ENCODE data around the gene CHD2. TPM values are rescaled to one million over a fixed set of nuclear protein-coding genes. Genes with fewer than 3 reads are reported as not detected.

Gene CHD2
- total RNA-seq, 1 experiment from 2014 or later = 85.0 TPM

- peak in 1 of 2 experiments; percentile 19 for DNase-seq
- Histone ChIP-seq H3K4me3 (ENCODE audit: low read depth, low read length) (no peak overlapping the region), H3K4me1 (no peaks in the 10 kb centered on the region), H3K36me3 (ENCODE audit: control insufficient read depth, insufficient read depth, low read length) (no peaks in the 10 kb centered on the region), H3K9me3 (no peaks in the 10 kb centered on the region), H3K27me3 (replicated peaks; ENCODE audit: control insufficient read depth, insufficient read depth, low read length) (no peaks in the 10 kb centered on the region)
- no TSS peak for BruUV-seq (replicated peaks)
- Mint-ChIP-seq H3K4me1 (ENCODE audit: low read depth, unreplicated experiment) (peaks cover 13% of the 10 kb centered on the region), H3K4me3 (ENCODE audit: unreplicated experiment) (no peak overlapping the region), H3K36me3 (ENCODE audit: insufficient read depth, unreplicated experiment) (peaks cover 32% of the 10 kb centered on the region), H3K9me3 (ENCODE audit: unreplicated experiment) (no peaks in the 10 kb centered on the region), H3K27ac (ENCODE audit: unreplicated experiment) (no peak overlapping the region), H3K27me3 (ENCODE audit: insufficient read depth, unreplicated experiment) (no peaks in the 10 kb centered on the region)
- intact Hi-C loops (cut with micrococcal nuclease; ENCODE audit: unreplicated experiment) = loop anchor here (5.0 to 10.0 kb wide), 2 partner anchors 580 to 943 kb away; no protein-coding TSS in a partner anchor
- TF ChIP-seq CTCF (IDR thresholded peaks at IDR 0.05; ENCODE audit: insufficient read depth in 1 of 2, low read depth in 1 of 2, low read length in 1 of 2, severe bottlenecking in 1 of 2, unreplicated experiment in 1 of 2) = no peak
- ChIA-PET CTCF (no interaction called here), POLR2A (no interaction called here)
Measured at GRCh38 chr15:93034512-93034911, 134.4 kb downstream of the CHD2 start.

DNA sequence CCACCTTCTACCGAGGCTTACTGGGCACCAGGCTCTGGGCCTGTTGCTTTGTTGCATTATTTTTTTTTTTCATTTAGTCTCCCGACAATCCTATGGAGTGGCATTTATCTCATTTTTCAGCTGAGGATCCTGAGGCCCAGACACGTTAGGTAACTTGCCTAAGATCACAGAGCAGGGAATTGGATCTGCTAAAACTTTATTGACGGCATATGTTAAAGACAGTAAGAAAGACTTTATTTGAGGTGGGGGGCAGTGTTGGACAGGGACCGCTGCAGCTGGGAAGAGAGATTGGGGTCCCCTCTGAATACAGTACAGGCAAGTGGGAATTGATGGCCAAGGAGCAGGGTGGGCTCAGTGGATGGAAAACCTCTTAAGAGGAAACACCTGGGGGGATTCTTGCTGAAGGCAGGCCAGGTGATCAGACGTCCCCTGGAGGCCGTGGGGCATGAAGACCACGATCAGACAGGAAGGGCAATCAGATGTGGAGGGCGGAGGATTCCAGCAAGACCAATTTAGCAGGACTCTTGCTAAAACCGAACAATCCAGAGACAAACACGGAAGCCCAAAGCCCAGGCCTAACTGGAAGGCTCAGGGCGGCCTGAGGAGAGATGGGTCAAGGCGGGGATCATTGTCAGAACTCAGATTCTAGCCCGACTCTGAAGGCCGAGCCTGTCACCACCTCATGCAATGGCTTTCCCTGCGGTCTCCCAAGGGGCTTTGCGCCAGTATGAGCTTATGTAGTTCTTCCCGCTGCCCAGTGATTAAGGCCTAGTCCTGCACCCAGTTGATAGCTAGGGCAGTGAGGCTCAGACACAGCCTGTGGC lies 135.2 kb downstream of the CHD2 start:
- POLR2A ChIA-PET = interaction anchor here (0.6 kb wide), 1 partner anchor 226 kb away, joined by 3 read pairs; no protein-coding TSS in a partner anchor
- no peaks in the 10 kb centered on the region for H3K36me3 ChIP-seq (ENCODE audit: control insufficient read depth, insufficient read depth, low read length)
- DNase-seq = peak in 1 of 2 experiments; percentile 10
- H3K27me3 ChIP-seq (replicated peaks; ENCODE audit: control insufficient read depth, insufficient read depth, low read length) = no peaks in the 10 kb centered on the region
- H3K9me3 Mint-ChIP-seq (ENCODE audit: unreplicated experiment) = no peaks in the 10 kb centered on the region
- no peak overlapping the region for H3K27ac Mint-ChIP-seq (ENCODE audit: unreplicated experiment)
- no peaks in the 10 kb centered on the region for H3K9me3 ChIP-seq
- no peak overlapping the region for H3K4me3 ChIP-seq (ENCODE audit: low read depth, low read length)
- H3K4me3 Mint-ChIP-seq (ENCODE audit: unreplicated experiment) = no peak overlapping the region
- H3K4me1 ChIP-seq = no peaks in the 10 kb centered on the region
- no TSS peak for BruUV-seq (replicated peaks)
- no peak for TF ChIP-seq CTCF (IDR thresholded peaks at IDR 0.05; ENCODE audit: insufficient read depth in 1 of 2, low read depth in 1 of 2, low read length in 1 of 2, severe bottlenecking in 1 of 2, unreplicated experiment in 1 of 2)
- peaks cover 5% of the 10 kb centered on the region for H3K4me1 Mint-ChIP-seq (ENCODE audit: low read depth, unreplicated experiment)
- peaks cover 26% of the 10 kb centered on the region for H3K36me3 Mint-ChIP-seq (ENCODE audit: insufficient read depth, unreplicated experiment)
- CTCF ChIA-PET = interaction anchor here (0.7 to 1.2 kb wide), 4 partner anchors 37 to 1085 kb away, joined by 3 to 9 read pairs (median 3); no protein-coding TSS in a partner anchor
- intact Hi-C loops (cut with micrococcal nuclease; ENCODE audit: unreplicated experiment) = loop anchor here (10.0 kb wide), 1 partner anchor 579 kb away; no protein-coding TSS in a partner anchor
- H3K27me3 Mint-ChIP-seq (ENCODE audit: insufficient read depth, unreplicated experiment) = no peaks in the 10 kb centered on the region

DNA sequence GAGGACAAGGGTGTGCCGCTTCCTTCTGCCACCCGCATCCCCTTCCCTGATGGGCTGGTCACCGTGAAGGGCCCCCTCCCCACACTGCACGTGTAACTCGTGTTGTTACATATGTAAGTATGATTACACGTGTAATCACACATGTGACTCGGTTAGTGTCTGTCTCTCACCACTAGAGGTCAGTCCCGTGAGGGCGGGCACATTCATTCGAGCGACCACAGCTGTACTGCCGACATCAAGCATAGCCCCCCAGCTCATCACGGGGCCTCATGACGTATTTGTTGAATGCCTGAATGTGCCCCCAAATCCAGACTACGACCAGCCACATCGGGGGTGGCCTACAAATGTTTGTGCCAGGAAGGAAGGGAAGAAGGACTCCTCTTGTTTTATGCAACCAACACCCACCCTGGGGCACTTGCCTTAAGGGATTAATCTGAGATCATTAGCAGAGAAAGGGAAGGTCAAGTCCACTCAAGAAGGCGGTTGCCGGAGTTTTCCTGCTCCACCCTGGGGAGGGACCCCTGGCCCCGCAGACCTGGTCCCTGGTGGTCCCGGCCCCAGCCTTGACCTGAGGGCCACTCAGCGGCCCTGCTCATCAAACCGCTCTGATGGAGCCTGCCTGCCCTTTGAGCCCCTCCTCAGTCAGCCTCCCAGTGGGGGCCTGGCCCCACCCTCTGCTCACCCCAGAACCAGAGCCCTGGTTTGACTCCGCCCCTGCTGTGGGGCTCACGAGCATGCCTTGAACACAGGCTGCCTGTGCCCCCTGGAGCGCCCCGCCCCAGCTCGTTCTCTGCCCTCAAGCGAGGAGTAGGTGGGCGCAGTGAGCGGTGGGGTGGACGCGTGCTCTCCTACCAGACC lies 136.1 kb downstream of the CHD2 start:
- no TSS peak for BruUV-seq (replicated peaks)
- Histone ChIP-seq H3K4me1 (no peaks in the 10 kb centered on the region), H3K4me3 (ENCODE audit: low read depth, low read length) (no peak overlapping the region), H3K27me3 (replicated peaks; ENCODE audit: control insufficient read depth, insufficient read depth, low read length) (no peaks in the 10 kb centered on the region), H3K9me3 (no peaks in the 10 kb centered on the region), H3K36me3 (ENCODE audit: control insufficient read depth, insufficient read depth, low read length) (no peaks in the 10 kb centered on the region)
- Mint-ChIP-seq H3K4me1 (ENCODE audit: low read depth, unreplicated experiment) (no peaks in the 10 kb centered on the region), H3K4me3 (ENCODE audit: unreplicated experiment) (no peak overlapping the region), H3K36me3 (ENCODE audit: insufficient read depth, unreplicated experiment) (peaks cover 22% of the 10 kb centered on the region), H3K27me3 (ENCODE audit: insufficient read depth, unreplicated experiment) (no peaks in the 10 kb centered on the region), H3K9me3 (ENCODE audit: unreplicated experiment) (no peaks in the 10 kb centered on the region), H3K27ac (ENCODE audit: unreplicated experiment) (no peak overlapping the region)
- ChIA-PET CTCF (interaction anchor here (0.7 to 1.2 kb wide), 4 partner anchors 36 to 1084 kb away, joined by 3 to 9 read pairs (median 3); no protein-coding TSS in a partner anchor), POLR2A (interaction anchor here (0.6 kb wide), 1 partner anchor 227 kb away, joined by 3 read pairs; no protein-coding TSS in a partner anchor)
- peak; percentile 43 to 60 for TF ChIP-seq CTCF (IDR thresholded peaks at IDR 0.05; ENCODE audit: insufficient read depth in 1 of 2, low read depth in 1 of 2, low read length in 1 of 2, severe bottlenecking in 1 of 2, unreplicated experiment in 1 of 2)
- DNase-seq = peak; percentile 37 to 43
- intact Hi-C loops (cut with micrococcal nuclease; ENCODE audit: unreplicated experiment) = loop anchor here (10.0 kb wide), 1 partner anchor 579 kb away; no protein-coding TSS in a partner anchor

Data from Caco-2 (cell line).